Kidney (tissue), 14 donors: ENCODE measurements around the gene AKR1B15. TPM values are rescaled to one million over a fixed set of nuclear protein-coding genes. Genes with fewer than 3 reads are reported as not detected.

ENCODE experiments used
- DNase-seq, 5 donors: peaks; one replicate each; pipeline ENCODE4 v3.0.0-alpha.2; 2013 to 2020
- FAIRE-seq: peaks from 2 replicates; lab custom pipeline; 2012; peaks lifted over from hg19 to GRCh38; lab: Jason Lieb, UNC
- H3K27ac ChIP-seq, 2 donors: one replicate each; pipeline ENCODE4 v1.7.0; 2013; ENCODE audit warnings: low read depth in 2 of 2, low read length in 2 of 2, inconsistent platforms in 1 of 2
- H3K27me3 ChIP-seq: one replicate; pipeline ENCODE4 v1.7.1; 2013; ENCODE audit warnings: low read length, inconsistent platforms; ENCODE audit not compliant: control insufficient read depth, insufficient read depth
- H3K36me3 ChIP-seq, 3 donors: one replicate each; pipeline versions ENCODE4 v1.7.0 to v1.7.1; 2013; ENCODE audit warnings: low read length in 3 of 3, control low read depth in 1 of 3, inconsistent platforms in 1 of 3; ENCODE audit not compliant: insufficient read depth in 3 of 3, control insufficient read depth in 2 of 3
- H3K4me1 ChIP-seq, 3 donors: one replicate each; pipeline versions ENCODE4 v1.7.0 to v1.7.1; 2013; ENCODE audit warnings: low read length in 3 of 3, inconsistent platforms in 1 of 3, low read depth in 1 of 3; ENCODE audit not compliant: control insufficient read depth in 2 of 3, insufficient read depth in 2 of 3
- H3K4me3 ChIP-seq, 3 donors: one replicate each; pipeline versions ENCODE4 v1.7.0 to v1.8.1; 2013; ENCODE audit warnings: low read length in 3 of 3, control low read depth in 1 of 3, inconsistent platforms in 1 of 3
- H3K9ac ChIP-seq, 3 donors: one replicate each; pipeline versions ENCODE4 v1.7.0 to v1.7.1; 2013; ENCODE audit warnings: low read length in 3 of 3, control low read depth in 1 of 3, inconsistent platforms in 1 of 3
- H3K9me3 ChIP-seq, 3 donors: one replicate each; pipeline versions ENCODE4 v1.7.0 to v1.7.1; 2013; ENCODE audit warnings: low read length in 3 of 3, control low read depth in 1 of 3, inconsistent platforms in 1 of 3; ENCODE audit not compliant: control insufficient read depth in 2 of 3, insufficient read depth in 1 of 3
- CTCF ChIP-seq: IDR thresholded peaks from 3 replicates; pipeline ENCODE4 v1.5.1; 2012; ENCODE audit warnings: mild to moderate bottlenecking, moderate library complexity, borderline replicate concordance; ENCODE audit not compliant: insufficient read depth; ENCODE audit errors: extremely low read depth
- intact Hi-C: fragments of 100-400 bp; cut with DNase I; formaldehyde crosslinking; loops from one replicate; pipeline ENCODE4 v1.11.1; 2022
- polyA plus RNA-seq: library from polyadenylated mRNA; stranded (reverse); fragments of 350-450 nt; fragmentation: Illumina TruSeq; extraction: RNeasy Lipid Tissue Mini Kit (QIAGEN cat#74804); gene quantifications from one replicate; pipeline ENCODE4 v1.2.3, GENCODE V29; 2014; ENCODE audit warnings: low read depth, low replicate concordance; ENCODE audit not compliant: insufficient read depth
- total RNA-seq: library from RNA; stranded (reverse); fragmentation: NEBNext Ultra II Directional; extraction: Animal tissue kit (Norgen Biotek cat#: 25700); gene quantifications from one replicate; pipeline ENCODE4 v1.2.1, GENCODE V29; 2021
- donor health status: control.
- donor health status: control.
- donor health status: control.
- donor health status: control.
- donor health status: control.
- donor health status: DM: yes; HTN: yes; CAD: no.
- donor health status: Normal renal cell carcinoma (clear cell type).

The AKR1B15 gene
- total and polyA plus RNA-seq, 2 donors from 2014 or later = not detected

GRCh38 chr7:134532180-134532953, 16.5 kb upstream of the AKR1B15 start:
- Histone ChIP-seq H3K36me3 (no peaks in the 10 kb centered on the region), H3K27me3 (no peaks in the 10 kb centered on the region), H3K27ac (no peak overlapping the region), H3K4me3 (no peak overlapping the region), H3K4me1 (peaks cover 0 to 2% (median 0%) of the 10 kb centered on the region in 3 donors), H3K9ac (no peak overlapping the region), H3K9me3 (no peaks in the 10 kb centered on the region)
- FAIRE-seq = no peak
- TF ChIP-seq CTCF = no peak
- no peak for DNase-seq
- intact Hi-C loops = no loop called here

DNA sequence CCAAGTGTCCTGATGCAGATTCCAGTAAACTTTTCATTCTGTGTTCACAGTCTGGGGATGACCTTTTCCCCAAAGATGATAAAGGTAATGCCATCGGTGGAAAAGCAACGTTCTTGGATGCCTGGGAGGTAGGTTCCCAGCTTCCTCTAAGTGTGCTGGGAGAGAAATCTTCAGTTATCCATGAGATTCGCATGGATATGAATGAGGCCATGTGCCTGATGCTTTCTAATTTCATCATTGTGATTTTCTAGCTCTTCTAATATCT, 16.0 kb upstream of the AKR1B15 start:
- no peak for DNase-seq
- intact Hi-C loops = no loop called here
- H3K4me1 ChIP-seq = peaks cover 0 to 2% (median 0%) of the 10 kb centered on the region in 3 donors
- H3K4me3 ChIP-seq = no peak overlapping the region
- no peaks in the 10 kb centered on the region for H3K9me3 ChIP-seq
- no peak overlapping the region for H3K27ac ChIP-seq
- no peak for TF ChIP-seq CTCF
- no peak overlapping the region for H3K9ac ChIP-seq
- FAIRE-seq = no peak
- H3K27me3 ChIP-seq = no peaks in the 10 kb centered on the region
- no peaks in the 10 kb centered on the region for H3K36me3 ChIP-seq

DNA sequence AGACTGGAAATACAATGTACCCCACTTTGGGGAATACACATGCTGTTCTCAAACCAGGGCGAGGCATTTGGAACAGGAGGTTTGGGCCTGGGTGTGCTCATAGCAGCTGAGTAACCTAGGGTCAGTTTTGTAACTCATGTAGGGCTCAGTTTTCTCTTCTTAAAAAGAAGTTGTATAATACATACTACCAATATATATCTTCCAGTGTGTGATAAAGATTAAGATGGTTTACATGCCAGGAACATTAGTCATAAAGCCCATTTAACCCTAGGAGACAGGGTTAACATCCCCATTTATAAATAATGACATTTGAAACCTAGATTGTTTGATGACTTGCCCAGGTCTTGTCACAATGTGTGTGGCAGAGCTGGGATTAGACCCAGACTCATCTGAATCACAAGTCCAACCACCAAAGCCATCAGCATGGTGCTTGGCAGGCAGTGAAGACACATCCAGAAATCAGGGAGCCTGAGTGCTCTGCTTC, 15.6 kb upstream of the AKR1B15 start:
- no peaks in the 10 kb centered on the region for H3K9me3 ChIP-seq
- H3K4me1 ChIP-seq = peaks cover 0 to 2% (median 0%) of the 10 kb centered on the region in 3 donors
- no peak overlapping the region for H3K27ac ChIP-seq
- FAIRE-seq = no peak
- H3K4me3 ChIP-seq = no peak overlapping the region
- DNase-seq = no peak
- intact Hi-C loops = no loop called here
- H3K9ac ChIP-seq = no peak overlapping the region
- no peak for TF ChIP-seq CTCF
- no peaks in the 10 kb centered on the region for H3K27me3 ChIP-seq
- H3K36me3 ChIP-seq = no peaks in the 10 kb centered on the region
